Lung (tissue), 12 donors: Measurements from ENCODE around the gene GEN1. TPM values are rescaled to one million over a fixed set of nuclear protein-coding genes. Genes with fewer than 3 reads are reported as not detected.

Experiments used
- ATAC-seq: fragments of 200-7000 bp; cut with Tn5 transposase; one replicate; pipeline ENCODE4 v1.9.1; 2020; ENCODE audit warnings: moderate number of reproducible peaks; ENCODE audit not compliant: insufficient read depth, low FRiP score
- DNase-seq, 3 donors: peaks; one replicate each; pipeline ENCODE4 v3.0.0-alpha.2; 2013 to 2017
- H3K27ac ChIP-seq, 2 donors: one replicate each; pipeline ENCODE4 v1.5.1; 2013; ENCODE audit warnings: mild to moderate bottlenecking in 2 of 2, moderate library complexity in 2 of 2, control low read depth in 1 of 2, inconsistent platforms in 1 of 2, low read depth in 1 of 2, low read length in 1 of 2
- H3K27me3 ChIP-seq, 3 donors: one replicate each; pipeline ENCODE4 v1.5.1; 2013; ENCODE audit warnings: low read length in 2 of 3; ENCODE audit not compliant: control insufficient read depth in 3 of 3, insufficient read depth in 3 of 3
- H3K36me3 ChIP-seq, 4 donors: one replicate each; pipeline ENCODE4 v1.5.1; 2013; ENCODE audit warnings: low read length in 4 of 4, mild to moderate bottlenecking in 1 of 4, moderate library complexity in 1 of 4; ENCODE audit not compliant: control insufficient read depth in 4 of 4, insufficient read depth in 4 of 4
- H3K4me1 ChIP-seq, 5 donors: one replicate each; pipeline ENCODE4 v1.5.1; 2013; ENCODE audit warnings: low read length in 5 of 5, mild to moderate bottlenecking in 2 of 5, moderate library complexity in 1 of 5; ENCODE audit not compliant: control insufficient read depth in 5 of 5, insufficient read depth in 5 of 5
- H3K4me3 ChIP-seq: one replicate; pipeline ENCODE4 v1.5.1; 2013; ENCODE audit warnings: mild to moderate bottlenecking, control low read depth, moderate library complexity
- H3K9ac ChIP-seq, 2 donors: one replicate each; pipeline ENCODE4 v1.5.1; 2013; ENCODE audit warnings: low read length in 2 of 2, control low read depth in 1 of 2; ENCODE audit not compliant: insufficient read depth in 1 of 2
- H3K9me3 ChIP-seq, 4 donors: one replicate each; pipeline ENCODE4 v1.5.1; 2013; ENCODE audit warnings: low read length in 3 of 4, mild to moderate bottlenecking in 1 of 4, moderate library complexity in 1 of 4; ENCODE audit not compliant: control insufficient read depth in 4 of 4, insufficient read depth in 3 of 4
- CTCF ChIP-seq: IDR thresholded peaks from 2 replicates; pipeline ENCODE4 v1.5.1; 2012; ENCODE audit warnings: mild to moderate bottlenecking; ENCODE audit errors: control extremely low read depth, extremely low read depth
- WGBS, 2 donors: extraction: QIAGEN DNeasy Blood & Tissue Kit; methylation state at CpG; one replicate each; pipeline ENCODE4 v1.1.7; 2013; 5-methylcytosine and 5-hydroxymethylcytosine counted together
- polyA plus RNA-seq, 2 donors: library from polyadenylated mRNA; stranded (reverse); fragments of 200-250 nt; gene quantifications; one replicate each; pipeline ENCODE4 v1.2.1, GENCODE V29; 2013
- total RNA-seq, 2 donors: library from RNA; depleted of rRNA in 1 of 2; stranded (reverse); fragments of >200 nt in 1 of 2; gene quantifications; one replicate each; pipeline ENCODE4 v1.2.1, GENCODE V29; 2014 to 2021
- donor health status: control.
- donor health status: control.
- donor health status: Bipolar disorder and iron deficiency.
- donor health status: healthy.
- donor health status: DM: yes; HTN: yes; CAD: no.

Gene GEN1
- total and polyA plus RNA-seq, 4 donors, result 1.8 to 10.6 (median 4.0) TPM

- H3K9me3 ChIP-seq, result no peaks in the 10 kb centered on the region
- no peak overlapping the region for H3K9ac ChIP-seq
- ATAC-seq (no peak), DNase-seq (no peak)
- H3K4me3 ChIP-seq, result no peak overlapping the region
- WGBS, 2 donors, result 93 to 98% methylated on average over 6 of the region's 6 CpGs
- H3K4me1 ChIP-seq, result no peaks in the 10 kb centered on the region
- no peaks in the 10 kb centered on the region for H3K27me3 ChIP-seq
- H3K36me3 ChIP-seq, result peaks cover 3 to 20% (median 8%) of the 10 kb centered on the region in 4 donors
- TF ChIP-seq CTCF, result no peak
- H3K27ac ChIP-seq, result no peak overlapping the region
Measured at GRCh38 chr2:17728210-17728609, 25.7 kb upstream of the GEN1 start.

GRCh38 chr2:17729880-17730279, 24.1 kb upstream of the GEN1 start:
- Histone ChIP-seq H3K4me1 (no peaks in the 10 kb centered on the region), H3K36me3 (peaks cover 3 to 23% (median 7%) of the 10 kb centered on the region in 4 donors), H3K27me3 (no peaks in the 10 kb centered on the region), H3K9me3 (no peaks in the 10 kb centered on the region), H3K4me3 (no peak overlapping the region), H3K9ac (no peak overlapping the region), H3K27ac (no peak overlapping the region)
- ATAC-seq (no peak), DNase-seq (no peak)
- WGBS, 2 donors, result 62 to 86% methylated on average over 2 of the region's 2 CpGs
- TF ChIP-seq CTCF, result no peak

- no peak for ATAC-seq
Measured at GRCh38 chr2:17733599-17733998, 20.3 kb upstream of the GEN1 start.

More at GRCh38 chr2:17733599-17733998, 20.3 kb upstream of the GEN1 start:
- no peaks in the 10 kb centered on the region for H3K27me3 ChIP-seq
- H3K4me1 ChIP-seq, result peaks cover 0 to 3% (median 0%) of the 10 kb centered on the region in 5 donors
- no peak overlapping the region for H3K27ac ChIP-seq
- H3K9me3 ChIP-seq, result no peaks in the 10 kb centered on the region
- H3K4me3 ChIP-seq, result no peak overlapping the region
- DNase-seq, result no peak
- TF ChIP-seq CTCF, result no peak
- 93 to 94% methylated on average over 1 of the region's 1 CpG for WGBS, 2 donors
- H3K9ac ChIP-seq, result no peak overlapping the region
- peaks cover 16 to 38% (median 25%) of the 10 kb centered on the region in 4 donors for H3K36me3 ChIP-seq
